SKM-1 treated with dmso at 0.1 percent for 144 hours (cell line): ENCODE measurements around the gene ARHGEF39.
"Not testable (repeated sequence)": the region's sequence is repeated elsewhere in the genome, so short reads cannot be mapped to it uniquely, and the experiment has no call there.

ENCODE experiments used
- DNase-seq: peaks from one replicate; lab custom pipeline; 2025; ENCODE audit not compliant: unreplicated experiment; lab: John Stamatoyannopoulos, UW

ARHGEF39 gene

GRCh38 chr9:35653611-35654010 is 11.4 kb downstream of the ARHGEF39 start:
- DNase-seq = no peak

DNA sequence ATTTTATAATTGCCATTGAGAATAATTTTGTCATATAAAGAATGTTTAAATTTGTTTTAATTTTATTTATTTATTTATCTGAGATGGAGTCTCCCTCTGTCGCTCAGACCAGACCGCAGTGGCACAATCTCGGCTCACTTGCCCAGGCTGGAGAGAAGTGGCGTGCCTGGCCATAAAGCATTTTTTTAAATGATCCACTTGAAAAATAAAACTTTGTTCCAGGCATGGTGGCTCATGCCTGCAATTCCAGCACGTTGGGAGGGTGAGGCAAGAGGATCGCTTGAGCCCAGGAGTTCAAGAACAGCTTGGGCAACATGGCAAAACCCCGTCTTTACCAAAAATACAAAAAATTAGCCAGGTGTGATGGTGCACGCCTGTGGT is 12.2 kb downstream of the ARHGEF39 start:
- no peak for DNase-seq

GRCh38 chr9:35651956-35652828 is 12.8 kb downstream of the ARHGEF39 start:
- no peak for DNase-seq

- DNase-seq = no peak
Measured at GRCh38 chr9:35650341-35651158, 14.4 kb downstream of the ARHGEF39 start, which contains the start of gene SIT1. Gene SIT1 (minus strand): TSS chr9:35650931. CDS start chr9:35650853, 78 bp downstream.

- DNase-seq = peak; percentile 24
Measured at GRCh38 chr9:35649431-35650340, 15.3 kb downstream of the ARHGEF39 start.

GRCh38 chr9:35646533-35647265 is 18.3 kb downstream of the ARHGEF39 start:
- peak; percentile 78 for DNase-seq

GRCh38 chr9:35646153-35646532 is 18.9 kb downstream of the ARHGEF39 start:
- DNase-seq = no peak

GRCh38 chr9:35645736-35646135 is 19.3 kb downstream of the ARHGEF39 start:
- DNase-seq = not testable (repeated sequence)

- DNase-seq = no peak
Measured at GRCh38 chr9:35643046-35643445, 21.9 kb downstream of the ARHGEF39 start.

DNA sequence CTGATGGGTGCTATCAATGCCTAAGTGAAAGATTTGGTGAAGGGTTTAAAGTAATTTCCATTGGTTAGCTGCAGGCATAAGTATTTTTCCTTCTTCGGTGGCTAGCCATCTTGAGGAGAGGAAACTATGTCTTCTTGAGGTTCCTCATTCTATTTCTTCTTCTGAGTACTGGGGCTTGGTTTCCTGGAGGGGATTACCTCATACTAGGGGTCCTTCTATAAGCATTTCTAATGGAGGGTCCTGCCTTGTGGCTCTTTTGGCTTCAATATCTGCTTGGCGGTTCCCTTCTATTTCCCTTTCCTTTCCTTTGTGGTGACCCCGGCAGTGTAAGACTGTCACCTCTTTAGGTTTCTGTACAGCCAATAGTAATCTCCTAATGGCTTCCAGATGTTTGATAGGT is 23.5 kb downstream of the ARHGEF39 start:
- not testable (repeated sequence) for DNase-seq

- not testable (repeated sequence) for DNase-seq
Measured at GRCh38 chr9:35640431-35640830, 24.6 kb downstream of the ARHGEF39 start.

DNA sequence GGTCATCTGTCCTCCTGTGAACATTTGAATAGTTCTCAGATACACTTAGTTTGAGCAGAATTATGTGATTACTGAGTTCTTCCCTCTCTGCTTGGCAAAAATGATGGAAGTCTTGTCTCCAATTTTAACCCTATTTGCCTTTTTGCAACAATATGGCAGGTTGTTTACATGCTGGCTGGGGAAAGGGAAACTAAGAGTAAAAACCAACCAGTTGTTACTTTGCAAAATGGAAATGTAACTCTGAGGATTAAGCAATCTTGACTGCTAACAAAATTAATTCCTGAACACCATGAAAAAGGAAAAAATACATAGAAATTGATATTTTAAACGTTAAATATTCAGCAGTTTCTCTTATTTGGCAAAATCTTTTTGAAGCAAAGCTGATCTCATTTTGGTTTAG is 25.4 kb downstream of the ARHGEF39 start:
- DNase-seq = no peak

GRCh38 chr9:35639225-35639624 is 25.8 kb downstream of the ARHGEF39 start:
- not testable (repeated sequence) for DNase-seq

DNA sequence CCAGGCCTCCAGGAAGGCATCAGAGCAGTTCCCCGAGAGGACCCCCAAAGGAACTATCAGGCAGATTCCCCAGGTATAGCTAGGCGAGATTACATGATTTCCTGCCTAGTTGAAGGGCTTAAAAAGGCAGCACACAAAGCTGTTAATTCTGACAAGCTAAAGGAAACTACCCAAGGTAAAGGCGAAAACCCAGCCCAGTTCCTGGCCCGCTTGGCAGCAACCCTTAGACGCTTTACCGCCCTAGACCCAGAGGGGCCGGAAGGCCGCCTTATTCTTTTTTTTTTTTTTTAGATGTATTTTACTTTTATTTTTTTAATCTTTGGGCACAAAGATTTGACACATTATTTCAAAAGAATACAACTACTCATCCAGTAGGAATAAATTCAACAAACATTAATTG is 26.2 kb downstream of the ARHGEF39 start:
- DNase-seq = not testable (repeated sequence)

DNA sequence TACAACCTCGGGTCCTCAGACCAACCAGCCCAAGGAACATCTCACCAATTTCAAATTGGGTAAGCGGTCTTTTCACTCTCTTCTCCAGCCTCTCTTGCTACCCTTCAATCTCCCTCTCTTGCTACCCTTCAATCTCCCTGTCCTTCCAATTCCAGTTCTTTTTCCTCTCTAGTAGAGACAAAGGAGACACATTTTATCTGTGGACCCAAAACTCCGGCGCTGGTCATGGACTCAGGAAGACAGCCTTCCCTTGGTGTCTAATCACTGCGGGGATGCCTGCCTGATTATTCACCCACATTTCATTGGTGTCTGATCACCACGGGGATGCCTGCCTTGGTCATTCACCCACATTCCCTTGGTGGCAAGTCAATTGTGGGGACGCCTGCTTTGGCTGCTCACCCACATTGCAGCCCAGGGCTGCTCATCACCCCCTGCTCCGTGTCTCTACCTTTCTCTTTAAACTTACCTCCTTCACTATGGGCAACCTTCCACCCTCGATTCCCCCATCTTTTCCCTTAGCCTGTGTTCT is 27.5 kb downstream of the ARHGEF39 start:
- not testable (repeated sequence) for DNase-seq

- DNase-seq = not testable (repeated sequence)
Measured at GRCh38 chr9:35636877-35637246, 28.1 kb downstream of the ARHGEF39 start.

DNA sequence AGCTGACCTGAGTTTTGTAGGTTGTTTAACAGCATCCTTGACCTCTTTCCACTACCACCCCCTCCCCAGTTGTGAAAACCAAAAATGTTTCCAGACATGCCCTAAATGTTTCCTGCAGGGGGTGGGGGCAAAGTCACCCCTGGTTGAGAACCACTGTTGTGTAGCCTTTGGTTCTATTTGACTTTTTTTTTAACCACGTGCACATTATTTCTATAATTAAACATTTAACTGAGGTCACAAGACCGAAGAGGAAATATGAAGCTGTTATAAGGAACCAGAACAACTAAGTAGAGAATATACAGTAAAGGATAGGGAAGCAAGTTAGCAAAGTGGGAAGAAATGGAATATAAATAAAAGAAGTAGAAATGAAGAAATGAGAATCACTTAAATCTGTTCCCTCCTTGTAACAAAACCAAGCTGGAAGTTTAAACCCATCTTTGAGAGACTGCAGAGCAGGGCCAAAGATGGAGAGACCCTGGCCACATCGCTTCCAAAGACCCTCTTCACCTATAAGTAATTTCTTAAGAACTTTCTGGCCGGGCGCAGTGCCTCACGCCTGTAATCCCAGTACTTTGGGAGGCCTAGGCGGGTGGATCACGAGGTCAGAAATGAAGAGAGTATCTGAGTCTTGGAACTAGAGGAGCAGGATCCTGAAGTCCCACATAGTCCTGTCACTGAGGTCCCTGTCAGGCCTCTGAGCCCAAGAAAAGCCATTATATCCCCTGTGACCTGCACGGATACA is 28.7 kb downstream of the ARHGEF39 start:
- no peak for DNase-seq

GRCh38 chr9:35635730-35636129 is 29.3 kb downstream of the ARHGEF39 start:
- DNase-seq = no peak

- no peak for DNase-seq
Measured at GRCh38 chr9:35629597-35629996, 35.4 kb downstream of the ARHGEF39 start.
